CD4-positive, alpha-beta T cell treated with Interleukin-2 at 100 ng/mL for 4 hours (primary cell): ENCODE measurements around the gene RXRA.
A peak's percentile ranks its signal among the peaks of the same experiment; 100 is the strongest.

Source experiments
- DNase-seq: peaks from one replicate; pipeline ENCODE4 v3.0.0-alpha.2; 2020; ENCODE audit warnings: low spot score

RXRA gene

DNA sequence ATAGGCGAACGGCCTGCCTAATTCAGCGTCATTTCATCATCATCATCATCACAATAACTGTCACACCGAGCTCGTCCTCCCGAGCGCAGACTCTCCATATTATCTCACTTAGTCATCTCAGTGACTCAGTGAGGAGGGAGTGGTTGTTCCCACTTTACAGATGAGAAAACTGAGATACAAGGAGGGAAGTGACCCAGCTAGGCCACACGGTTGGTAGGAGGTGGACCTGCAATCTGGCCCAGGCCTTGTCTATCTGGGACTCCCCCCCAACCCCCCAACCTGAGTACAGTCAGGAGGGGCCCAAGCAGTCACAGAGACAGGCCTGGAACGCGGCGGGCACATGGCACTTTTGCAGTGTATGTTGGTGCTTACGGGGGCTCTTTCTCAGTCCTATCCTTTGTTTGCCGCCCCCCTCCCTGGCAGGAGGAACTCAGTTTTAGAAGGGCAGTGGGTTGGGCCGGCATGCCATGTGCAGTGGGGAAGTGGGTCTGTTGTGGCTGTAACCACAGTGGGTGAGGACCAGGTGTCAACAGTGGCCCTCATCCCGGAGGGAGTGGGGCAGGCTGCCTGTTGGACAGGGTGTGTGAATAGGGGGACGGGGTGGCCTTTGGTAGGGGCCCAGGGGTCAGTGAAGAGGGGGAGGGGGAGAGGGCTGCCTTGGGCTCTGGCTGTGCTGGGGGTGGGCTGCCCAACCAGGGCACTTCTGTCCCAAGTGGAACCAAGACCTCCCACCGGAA lies 1.7 kb upstream of the RXRA start:
- DNase-seq: peak; percentile 52

- DNase-seq: peak; percentile 29
Measured at GRCh38 chr9:134325096-134325812, 1.0 kb upstream of the RXRA start.

DNA sequence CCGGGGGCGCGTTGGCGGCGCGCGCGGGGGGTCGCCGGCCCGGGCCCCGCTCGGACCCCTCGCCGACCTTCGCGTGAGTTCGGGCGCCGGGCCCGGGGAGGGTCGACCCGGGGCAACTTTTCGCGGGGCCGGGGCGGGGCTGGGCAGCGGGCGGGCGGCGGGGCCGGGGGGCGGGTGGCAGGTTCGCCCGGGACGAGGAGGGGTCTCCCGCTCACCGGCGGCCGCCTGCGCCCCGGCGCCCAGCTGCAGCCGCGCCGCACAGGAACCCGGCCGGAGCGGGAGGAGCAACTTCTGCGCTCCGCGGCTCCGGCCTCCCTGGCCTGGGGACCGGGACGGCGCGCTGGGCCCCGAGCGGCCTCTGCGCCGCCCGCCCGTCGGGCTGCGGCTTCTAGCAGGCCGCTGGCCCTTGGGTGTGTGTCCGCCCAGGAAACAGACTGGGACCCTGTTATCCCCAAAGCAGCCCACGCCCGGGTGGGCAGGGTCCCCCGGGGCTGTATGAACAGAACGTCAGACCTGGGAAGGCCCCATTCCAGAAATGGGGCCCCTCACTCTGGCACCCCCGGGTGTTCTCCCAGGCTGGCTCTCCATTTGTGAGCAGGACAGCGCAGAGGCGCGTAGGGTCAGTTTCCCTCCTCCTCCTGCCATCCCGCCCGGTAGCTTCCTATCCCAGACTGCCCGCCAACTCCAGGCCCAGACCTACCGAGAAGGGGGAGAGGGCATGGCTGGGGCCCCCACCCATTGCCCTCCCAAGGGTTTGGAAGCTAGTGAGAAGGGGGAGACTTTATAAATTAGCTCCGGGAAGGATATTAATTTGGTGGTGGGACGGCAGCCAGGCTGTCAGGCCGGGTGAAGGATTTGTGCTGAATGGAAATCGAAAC lies 708 bp downstream of the RXRA start:
- DNase-seq: no peak

DNA sequence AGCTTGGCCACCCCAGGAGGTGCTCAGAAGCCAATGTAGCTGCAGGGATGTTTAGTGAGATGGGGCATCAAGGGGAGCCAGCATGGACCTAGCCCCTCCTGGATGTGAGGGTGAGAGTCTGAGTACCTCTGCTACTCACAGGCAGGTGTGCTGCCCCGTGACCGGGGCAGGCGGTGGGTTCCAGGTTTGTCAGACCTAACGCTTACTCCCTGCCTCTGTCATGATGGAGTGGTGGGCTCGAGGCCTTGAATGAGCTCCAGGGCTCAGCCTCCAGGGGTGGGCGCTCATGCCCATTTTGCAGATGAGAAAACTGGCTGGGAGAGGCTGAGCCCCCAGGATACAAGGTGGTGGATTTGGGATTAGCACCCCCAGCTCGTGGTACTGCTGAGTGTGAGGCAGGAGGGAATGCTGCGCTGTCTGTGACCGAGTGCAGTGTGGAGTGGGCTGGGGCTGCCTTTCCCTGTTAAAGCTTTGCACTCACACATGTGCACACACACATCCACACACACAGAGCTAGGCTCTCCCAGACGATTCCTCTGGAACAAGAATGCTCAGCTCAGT lies 1.5 kb downstream of the RXRA start:
- DNase-seq: no peak

DNA sequence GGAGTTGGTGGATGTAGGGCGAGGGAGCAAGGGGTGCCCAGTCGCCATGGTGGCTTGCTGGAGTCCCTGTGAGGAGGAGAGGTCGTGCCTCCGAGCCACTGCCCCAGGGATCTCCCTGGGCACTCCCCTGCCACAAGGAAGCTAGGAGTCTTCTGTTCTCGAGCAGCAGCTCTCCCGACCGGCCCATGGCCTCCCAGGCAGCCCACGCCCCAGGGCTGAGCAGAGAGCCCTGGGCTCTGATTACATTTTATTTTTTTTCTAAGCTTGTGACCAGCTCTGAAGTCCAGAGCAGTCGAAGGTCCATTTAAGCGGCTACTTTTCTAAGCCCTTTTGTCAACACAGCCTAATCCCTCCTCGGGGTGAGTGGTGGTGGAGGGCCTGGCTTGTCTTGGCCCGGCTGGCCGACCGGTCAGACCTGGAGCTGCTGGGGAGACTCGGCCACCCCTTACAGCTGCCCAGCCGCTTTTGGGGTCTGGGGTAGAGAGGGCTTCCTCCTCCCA lies 2.1 kb downstream of the RXRA start:
- DNase-seq: no peak

DNA sequence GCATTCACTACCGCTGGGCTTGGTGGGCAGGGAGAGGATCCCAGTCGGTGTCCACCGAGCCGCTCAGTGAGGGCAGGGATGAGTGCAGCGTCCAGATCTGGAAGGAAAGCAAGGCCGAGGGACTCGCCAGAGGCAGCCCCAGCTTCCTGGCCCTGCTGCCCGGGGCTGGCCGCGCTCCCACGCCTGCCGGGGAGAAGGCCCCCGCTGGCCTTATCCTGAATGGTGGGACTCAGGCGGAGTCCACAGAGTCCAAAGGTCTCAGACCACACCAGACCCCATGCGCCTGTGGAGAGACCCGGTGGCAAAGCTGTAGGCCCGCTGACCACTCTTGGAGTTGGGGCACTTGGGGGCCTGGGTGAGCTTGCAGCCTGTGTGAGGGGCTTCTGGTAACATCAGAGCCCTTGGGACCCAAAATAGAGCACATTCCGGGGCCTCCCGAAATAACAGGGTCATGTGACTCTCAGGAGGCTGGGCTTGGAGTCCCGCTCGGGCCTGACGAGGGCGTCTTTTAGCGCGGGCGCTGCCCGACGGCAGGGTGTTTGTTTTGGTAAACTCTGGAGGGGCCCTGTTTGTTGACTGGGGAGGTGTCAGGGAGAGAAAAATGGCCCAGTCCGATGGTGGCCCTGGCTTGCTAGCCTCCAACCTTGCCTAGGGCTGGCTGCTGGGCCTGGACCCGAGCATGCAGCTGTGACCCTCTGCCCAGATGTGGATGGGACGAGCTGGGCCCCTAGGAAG lies 2.8 kb downstream of the RXRA start:
- no peak for DNase-seq

GRCh38 chr9:134329576-134329855 lies 3.3 kb downstream of the RXRA start:
- no peak for DNase-seq

GRCh38 chr9:134329886-134330285 lies 3.6 kb downstream of the RXRA start:
- no peak for DNase-seq

- no peak for DNase-seq
Measured at GRCh38 chr9:134330590-134330989, 4.3 kb downstream of the RXRA start.

DNA sequence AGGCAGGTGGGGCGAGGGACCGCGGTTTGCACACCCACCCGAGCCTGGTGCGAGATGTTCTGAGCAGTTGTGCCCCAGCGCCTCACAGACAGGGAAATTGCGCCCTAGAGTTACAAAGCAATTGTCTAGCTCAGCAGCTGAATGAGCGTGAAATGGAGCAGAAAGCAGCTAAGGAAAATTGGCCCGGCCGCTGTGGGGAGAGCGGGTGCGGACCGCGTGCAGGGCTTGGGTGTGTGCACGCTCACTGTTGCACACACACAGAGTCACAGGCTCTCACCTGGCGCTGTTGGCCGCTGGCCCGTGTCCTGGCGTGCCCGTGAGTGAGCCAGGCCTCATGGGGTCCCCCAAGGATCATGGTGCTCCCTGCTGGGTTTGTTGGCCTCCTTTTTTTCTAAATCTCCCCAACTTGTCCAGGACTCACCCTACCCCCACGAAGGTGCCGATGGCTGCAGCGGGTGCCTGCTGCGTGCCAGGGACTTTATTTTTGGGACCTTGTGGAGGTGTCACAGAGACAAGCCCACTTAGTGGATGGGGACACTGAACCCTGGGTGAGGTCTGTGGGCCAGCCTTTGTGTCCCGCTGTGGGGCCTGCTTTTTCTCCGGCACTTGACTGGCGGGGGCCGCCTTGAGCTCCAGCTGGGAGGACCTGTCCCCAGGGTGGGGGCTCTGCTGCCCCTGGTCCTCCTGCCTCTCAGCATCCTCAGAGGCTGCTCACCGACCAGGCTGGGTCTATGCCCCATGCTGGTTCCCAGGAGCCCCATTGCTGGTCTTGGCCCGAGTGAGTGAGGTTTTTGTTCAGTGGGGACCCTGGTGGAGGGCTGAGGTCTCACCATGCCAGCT lies 5.2 kb downstream of the RXRA start:
- no peak for DNase-seq

- no peak for DNase-seq
Measured at GRCh38 chr9:134332266-134332665, 6.0 kb downstream of the RXRA start.

- DNase-seq: no peak
Measured at GRCh38 chr9:134332841-134333233, 6.6 kb downstream of the RXRA start.

DNA sequence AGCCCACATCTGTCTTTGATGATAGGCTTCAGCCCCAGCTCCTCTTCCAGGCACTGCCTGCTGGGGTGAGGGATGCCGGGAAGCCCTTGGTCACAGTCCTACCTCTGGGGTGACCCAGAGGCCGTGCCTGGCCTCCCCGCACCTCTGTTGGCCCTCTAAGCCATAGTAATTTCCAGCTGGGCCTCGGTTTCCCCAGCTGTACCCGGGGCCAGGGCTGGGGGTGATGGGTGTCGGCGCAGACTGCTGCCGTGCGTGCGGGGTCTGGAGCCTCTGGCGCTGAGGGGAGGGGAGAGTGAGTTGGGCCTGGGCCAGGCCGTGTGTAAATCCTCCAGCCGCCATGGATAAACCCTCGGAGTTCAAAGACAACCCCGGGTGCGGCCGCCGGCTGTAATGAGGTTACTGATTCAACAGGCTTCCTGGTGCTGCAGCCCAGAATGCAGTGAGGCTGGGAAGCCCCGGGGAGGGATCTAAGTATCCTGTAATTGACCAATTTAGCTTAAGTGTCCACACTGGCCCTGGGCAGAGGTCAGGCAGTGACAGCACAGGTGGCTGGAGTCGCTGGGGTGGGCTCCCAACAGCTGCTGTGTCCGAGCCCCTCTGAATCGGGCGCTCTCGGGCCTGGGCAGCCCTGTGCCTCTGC lies 7.1 kb downstream of the RXRA start:
- DNase-seq: no peak

DNA sequence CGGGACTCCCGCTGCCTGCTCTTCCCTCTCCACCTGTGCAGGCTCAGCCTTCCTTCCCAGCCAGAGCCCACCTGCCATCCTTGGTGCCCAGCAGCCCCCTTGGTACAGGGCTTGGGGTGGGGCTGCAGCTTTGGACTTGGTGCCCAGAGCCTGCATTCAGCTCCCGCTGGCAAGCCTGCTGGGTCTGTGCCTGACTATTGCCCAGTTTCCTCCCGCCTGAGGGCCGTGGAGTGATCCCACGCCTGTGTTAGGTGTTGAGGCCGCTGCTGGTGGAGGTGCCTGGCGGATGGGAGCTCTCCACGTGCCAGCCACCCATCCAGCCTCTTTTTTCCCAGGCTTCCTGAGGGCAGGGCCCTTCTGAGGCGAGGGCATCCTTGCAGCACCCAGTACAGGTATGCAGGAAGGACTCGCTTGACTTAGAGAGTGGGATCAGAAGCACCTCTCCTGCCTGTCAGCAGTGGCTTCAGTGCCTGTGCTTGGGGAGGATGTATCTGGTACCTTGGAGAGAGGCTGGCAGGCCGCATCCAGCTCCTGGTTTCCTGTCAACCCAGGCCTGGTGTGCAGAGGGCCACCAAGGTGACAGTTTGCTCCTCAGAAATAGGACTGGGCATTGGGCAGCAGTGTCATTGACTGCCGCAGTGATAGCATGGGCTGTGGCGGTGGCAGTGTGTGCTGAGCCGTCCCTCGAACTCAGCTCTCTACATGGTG lies 7.8 kb downstream of the RXRA start:
- DNase-seq: no peak

- no peak for DNase-seq
Measured at GRCh38 chr9:134335061-134335460, 8.8 kb downstream of the RXRA start.

DNA sequence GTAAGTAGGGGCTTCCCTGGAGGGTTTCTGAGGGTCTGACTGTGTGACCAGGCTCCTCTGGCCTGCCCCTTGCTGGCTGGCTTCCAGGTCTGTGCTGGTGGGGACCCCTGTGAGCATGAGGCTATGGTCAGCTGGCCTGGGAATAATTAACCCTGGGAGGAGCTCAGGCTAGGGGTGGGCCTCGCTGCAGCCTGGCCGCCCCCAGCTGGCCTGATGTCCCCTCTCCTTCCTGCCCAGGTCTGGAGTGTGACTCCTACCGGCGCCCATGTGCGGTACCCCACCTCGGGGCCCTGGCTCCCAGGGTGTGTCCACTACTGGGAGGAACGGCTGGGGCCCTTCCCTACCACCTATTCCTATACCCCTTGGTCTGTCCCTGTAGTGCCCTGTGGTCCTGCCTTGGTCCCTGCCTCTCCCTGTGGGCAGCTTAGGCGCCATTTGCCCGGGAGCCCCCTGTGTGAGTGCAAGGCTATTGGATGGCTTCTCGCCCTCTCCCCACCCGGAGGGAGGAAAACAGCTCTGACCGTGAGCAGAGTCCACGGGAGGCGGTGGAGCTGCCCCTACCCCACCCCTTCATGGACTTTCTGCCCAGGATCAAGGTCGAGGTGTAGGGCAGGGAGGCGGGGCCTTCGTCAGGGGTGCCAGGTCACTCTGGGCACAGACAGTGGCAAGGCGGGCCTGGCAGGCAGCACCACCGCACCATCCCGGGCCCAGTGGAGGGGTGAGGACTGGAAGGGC lies 9.4 kb downstream of the RXRA start:
- DNase-seq: no peak

DNA sequence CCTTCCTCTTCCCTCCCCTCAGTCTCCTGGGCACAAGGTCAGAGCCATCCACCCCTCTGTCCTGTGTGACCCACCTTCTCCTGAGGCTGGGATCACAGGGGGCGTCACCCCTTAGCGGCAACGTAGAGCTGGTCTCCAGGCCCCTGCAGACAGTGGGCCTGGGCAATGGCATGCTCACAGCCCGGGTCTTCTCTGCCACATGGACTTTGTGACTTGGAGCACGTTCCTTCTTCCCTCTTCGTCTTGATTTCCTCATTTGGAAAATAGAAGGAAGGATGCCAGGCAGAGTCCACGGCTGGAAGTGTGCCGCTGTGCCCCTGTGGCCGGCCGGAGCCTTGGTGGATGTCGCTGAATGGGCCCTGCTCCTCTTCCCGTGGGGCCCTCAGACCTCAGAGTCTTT lies 10.0 kb downstream of the RXRA start:
- DNase-seq: no peak

- DNase-seq: no peak
Measured at GRCh38 chr9:134336924-134337323, 10.7 kb downstream of the RXRA start.

- no peak for DNase-seq
Measured at GRCh38 chr9:134337469-134337868, 11.2 kb downstream of the RXRA start.
